ENCODE results near the gene RFC2.

The RFC2 gene

GRCh38 chr7:74254129-74254857, at the start of gene RFC2:
Gene RFC2, minus strand, starts transcription at chr7:74254399. Its CDS starts 16 bp downstream, at chr7:74254383.
- peak; percentile 63 for DNase-seq (ENCODE audit: low read depth, low spot score)
- peak within 1 kb of the TSS; percentile 76 for H3K27ac ChIP-seq

- no peak overlapping the region for H3K27ac ChIP-seq
- DNase-seq (ENCODE audit: low read depth, low spot score) = no peak
These were observed 48.6 kb upstream of the RFC2 start for GRCh38 chr7:74302745-74303221.

- no peak overlapping the region for H3K27ac ChIP-seq
- DNase-seq (ENCODE audit: low read depth, low spot score) = no peak
These were observed 46.7 kb upstream of the RFC2 start for GRCh38 chr7:74300926-74301325.

- no peak overlapping the region for H3K27ac ChIP-seq
- no peak for DNase-seq (ENCODE audit: low read depth, low spot score)
These were observed 45.2 kb upstream of the RFC2 start for GRCh38 chr7:74299401-74299800.

- H3K27ac ChIP-seq = no peak overlapping the region
- DNase-seq (ENCODE audit: low read depth, low spot score) = no peak
These were observed 43.5 kb upstream of the RFC2 start for GRCh38 chr7:74297516-74298233.

DNA sequence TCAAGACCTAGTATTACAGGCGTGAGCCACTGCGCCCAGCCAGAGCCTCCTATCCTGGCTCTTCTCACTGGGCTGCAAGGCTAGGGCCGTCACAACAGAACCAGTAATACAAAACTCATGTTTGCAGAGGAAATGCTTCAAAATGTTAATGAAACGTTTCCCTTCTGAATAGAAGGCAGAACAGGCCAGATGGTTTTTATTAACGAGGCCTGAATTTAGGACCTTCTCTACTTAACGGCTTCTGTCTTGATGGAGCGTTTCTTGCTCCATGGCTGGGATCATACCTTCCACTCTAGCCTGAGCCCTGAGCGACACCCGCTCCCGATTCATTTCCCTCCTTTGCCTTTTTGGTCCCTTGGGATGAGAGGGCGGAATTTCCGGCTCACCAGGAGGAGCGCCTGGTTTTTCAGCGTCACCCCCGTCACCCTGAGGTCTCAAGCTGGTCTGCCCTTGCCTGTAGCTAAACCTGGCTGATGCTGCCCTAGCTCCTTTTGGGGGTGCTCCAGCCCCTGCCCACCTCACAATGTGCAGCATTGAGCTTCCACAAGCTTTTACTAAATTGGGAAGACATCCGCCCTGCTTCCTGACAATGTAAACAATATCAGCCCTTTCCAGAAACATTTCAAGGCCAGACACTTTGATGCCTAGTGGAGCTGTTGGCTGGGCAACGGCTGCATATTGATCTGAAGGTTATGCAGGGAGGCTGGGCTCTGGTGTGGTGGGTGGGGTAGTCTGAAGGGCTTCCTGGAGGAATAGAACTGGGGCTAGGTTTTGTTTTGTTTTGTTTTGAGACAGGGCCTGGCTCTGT, 40.2 kb upstream of the RFC2 start:
- no peak overlapping the region for H3K27ac ChIP-seq
- DNase-seq (ENCODE audit: low read depth, low spot score) = no peak

GRCh38 chr7:74293577-74293908, 39.3 kb upstream of the RFC2 start:
- no peak overlapping the region for H3K27ac ChIP-seq
- DNase-seq (ENCODE audit: low read depth, low spot score) = no peak

DNA sequence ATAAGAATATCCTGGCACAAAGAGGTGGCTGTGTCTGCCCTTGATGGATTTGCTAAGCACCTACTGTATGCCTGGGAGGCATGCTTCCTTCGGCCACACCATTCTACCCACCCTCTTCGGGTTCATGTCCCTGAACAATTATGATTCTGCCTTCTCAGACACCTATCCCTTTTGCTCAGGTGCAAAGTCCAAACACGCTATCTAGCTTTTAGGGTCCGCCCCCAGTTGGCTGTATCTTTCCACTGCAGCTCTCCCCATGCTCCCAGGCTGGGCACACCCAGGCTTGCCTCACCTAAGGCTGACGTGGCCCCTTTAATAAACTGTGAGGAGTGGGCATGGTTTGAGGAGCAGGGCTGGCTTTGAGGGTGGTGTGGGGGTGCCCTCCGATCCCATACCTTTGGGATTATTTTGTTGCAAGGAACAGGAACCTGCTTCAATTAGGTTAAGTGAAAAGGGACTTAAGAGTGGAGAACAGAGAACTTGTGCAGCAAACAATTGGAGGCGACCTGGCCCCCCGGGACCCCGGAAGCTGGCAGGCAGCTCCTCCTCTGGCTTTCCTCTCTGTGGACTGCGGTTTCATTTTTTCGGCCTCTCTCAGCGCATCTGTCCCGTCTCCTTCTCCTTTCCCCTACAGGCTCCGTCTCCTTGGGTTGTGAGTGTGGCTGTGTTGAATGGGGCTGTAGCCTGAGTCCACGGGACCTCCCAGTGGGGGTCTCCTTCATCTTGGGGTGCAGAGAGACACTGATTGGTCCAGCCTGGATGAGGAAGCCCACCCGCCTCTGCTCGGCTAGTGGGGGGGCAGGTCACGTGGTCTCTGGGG, 38.8 kb upstream of the RFC2 start:
- no peak for DNase-seq (ENCODE audit: low read depth, low spot score)
- no peak overlapping the region for H3K27ac ChIP-seq

GRCh38 chr7:74291535-74291934, 37.3 kb upstream of the RFC2 start:
- DNase-seq (ENCODE audit: low read depth, low spot score) = no peak
- H3K27ac ChIP-seq = no peak overlapping the region

DNA sequence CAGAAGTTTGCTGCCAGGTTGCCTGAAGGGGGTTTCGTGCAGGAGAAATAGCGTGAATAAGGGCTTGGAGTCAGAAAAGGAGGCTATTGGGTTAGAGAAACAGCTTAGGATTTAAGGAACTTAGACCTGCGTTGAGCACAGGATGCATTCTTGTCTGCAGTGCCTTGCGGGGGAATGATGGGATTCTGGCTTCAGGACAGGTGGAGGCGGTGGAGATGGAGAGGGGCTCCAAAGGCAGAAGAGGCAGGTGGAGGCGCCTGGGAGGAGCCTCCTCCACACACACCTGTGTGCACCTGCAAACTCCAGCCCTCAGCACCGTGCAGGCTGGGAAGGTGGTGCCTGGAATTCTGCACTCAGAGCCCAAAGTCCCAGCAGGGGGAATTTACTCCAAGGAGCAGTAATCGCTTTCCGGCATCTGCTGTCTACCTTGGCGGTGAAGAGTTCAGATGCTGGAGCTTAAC, 36.8 kb upstream of the RFC2 start:
- H3K27ac ChIP-seq = no peak overlapping the region
- no peak for DNase-seq (ENCODE audit: low read depth, low spot score)

GRCh38 chr7:74290553-74290950, 36.4 kb upstream of the RFC2 start:
- no peak for DNase-seq (ENCODE audit: low read depth, low spot score)
- no peak overlapping the region for H3K27ac ChIP-seq

- no peak for DNase-seq (ENCODE audit: low read depth, low spot score)
- H3K27ac ChIP-seq = no peak overlapping the region
These were observed 35.7 kb upstream of the RFC2 start for GRCh38 chr7:74289659-74290552.

DNA sequence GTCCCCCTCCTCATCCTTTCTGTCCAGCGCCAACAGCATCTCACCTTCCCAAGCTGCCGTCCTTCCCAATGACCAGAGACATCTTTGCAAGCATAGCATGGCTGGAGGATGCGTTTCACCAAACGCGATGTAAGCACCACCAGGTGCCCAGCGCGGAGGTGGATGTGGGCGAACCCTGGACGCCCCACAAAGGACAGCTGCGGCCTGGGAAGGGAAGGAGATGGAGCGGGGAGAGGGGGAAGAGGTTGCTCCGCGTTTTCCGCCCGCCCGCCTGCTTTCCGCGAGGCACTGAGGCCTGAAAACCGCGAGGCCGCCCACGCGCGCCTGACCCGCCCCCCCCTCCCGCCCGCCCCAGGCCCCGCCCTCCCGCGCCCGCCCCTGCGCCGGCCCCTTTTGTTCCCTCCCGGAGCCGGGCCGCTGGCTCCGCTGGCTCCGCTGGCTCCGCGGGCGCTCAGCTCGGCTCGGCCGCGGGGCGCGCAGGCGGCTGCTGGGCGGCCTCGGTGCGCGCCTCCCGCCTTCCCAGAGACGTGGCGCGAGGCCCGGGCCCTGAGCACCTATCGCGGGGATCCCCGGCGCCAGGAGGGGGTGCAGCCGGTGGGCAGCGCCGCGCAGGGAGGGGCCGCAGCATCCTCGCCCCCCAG, 34.9 kb upstream of the RFC2 start, which contains the start of gene CLIP2:
CLIP2 (plus strand) TSS at position 390 of the 641 bp plus-strand sequence. CDS start 28,140 bp downstream, outside the sequence.
- no peak for DNase-seq (ENCODE audit: low read depth, low spot score)
- H3K27ac ChIP-seq = no peak within 1 kb of the TSS

DNA sequence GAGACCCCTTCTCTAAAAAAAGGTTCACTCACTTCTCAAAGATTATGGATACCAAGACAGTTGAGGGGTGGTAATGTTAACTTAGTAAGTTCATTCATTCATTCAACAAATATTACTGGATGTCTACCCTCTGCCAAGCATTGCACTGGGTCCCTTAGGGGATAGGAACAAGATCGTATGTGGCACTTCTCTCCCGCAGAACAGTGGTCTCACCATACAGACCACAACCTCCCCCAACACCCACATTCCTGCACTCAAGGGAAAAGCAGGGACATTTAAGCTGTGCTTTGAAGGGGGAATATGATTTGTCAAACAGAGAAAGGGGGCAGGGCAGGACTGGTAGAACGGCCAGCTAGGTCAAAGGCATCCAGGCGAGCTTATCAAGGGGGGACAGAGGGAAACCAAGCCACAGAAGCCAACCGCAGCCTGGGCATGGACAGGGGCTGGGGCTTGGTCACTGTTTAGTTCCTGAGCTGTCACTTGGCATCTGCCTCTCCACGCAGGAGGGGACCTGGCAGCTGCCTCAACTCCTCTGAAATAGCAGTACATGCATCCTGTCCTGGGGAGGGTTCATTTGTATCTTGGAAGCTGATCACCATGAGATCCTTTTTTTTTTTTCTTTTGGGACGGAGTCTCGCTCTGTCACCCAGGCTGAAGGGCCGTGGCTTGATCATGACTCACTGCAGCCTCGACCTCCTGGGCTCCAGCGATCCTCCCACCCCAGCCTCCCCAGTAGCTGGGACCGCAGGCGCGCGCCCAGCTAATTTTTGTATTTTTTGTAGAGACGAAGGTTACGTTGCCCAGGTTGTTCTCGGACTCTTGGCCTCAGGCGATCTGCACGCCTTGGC, 34.1 kb upstream of the RFC2 start:
- H3K27ac ChIP-seq = no peak overlapping the region
- DNase-seq (ENCODE audit: low read depth, low spot score) = no peak

DNA sequence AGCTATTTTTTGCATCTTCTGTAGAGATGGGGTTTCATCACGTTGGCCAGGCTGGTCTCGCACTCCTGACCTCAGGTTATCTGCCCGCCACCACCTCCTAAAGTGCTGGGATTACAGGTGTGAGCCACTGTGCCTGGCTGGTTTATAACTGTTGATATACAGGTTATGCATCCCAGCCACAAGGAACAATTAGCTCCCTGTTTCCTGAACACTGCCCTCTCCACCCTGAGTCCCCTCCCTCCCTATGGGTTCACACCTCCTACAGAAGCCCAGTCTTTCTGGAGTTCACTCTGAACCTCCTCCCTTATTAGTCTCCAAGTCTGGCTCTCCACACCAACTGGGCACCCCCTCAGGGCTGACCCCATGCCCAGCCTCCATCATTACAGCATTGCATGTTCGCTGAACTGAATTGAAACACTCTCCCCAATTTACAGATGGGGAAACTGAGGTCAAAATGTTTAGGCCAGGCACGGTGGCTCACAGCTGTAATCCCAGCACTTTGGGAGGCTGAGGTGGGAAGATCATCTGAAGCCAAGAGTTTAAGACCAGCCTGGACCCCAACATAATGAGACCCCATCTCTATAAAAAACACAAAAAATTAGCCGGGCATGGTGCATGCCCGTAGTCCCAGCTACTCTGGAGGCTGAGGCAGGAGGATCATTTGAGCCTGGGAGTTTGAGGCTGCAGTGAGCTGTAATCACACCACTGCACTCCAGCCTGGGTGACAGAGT, 33.3 kb upstream of the RFC2 start:
- no peak overlapping the region for H3K27ac ChIP-seq
- DNase-seq (ENCODE audit: low read depth, low spot score) = no peak

DNA sequence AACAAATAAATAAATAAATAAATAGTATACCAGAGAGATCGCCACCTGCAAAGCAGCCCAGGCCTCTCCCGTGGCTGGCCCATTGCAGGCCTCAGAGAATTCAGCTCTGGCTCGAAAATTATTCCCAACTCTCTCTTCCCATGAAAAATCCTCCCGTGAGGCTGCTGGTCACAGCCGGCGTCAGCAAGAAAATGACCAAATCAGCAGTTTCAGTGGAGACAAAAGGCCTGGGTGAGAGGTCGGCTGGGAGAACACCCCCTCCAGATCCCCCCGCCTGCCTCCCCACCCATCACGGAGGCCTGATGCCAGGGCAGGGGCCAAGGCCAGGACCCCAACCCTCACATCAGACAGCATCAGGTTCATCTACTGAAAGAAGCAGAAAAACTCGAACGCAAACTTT, 31.9 kb upstream of the RFC2 start:
- no peak overlapping the region for H3K27ac ChIP-seq
- no peak for DNase-seq (ENCODE audit: low read depth, low spot score)

- DNase-seq (ENCODE audit: low read depth, low spot score) = no peak
- H3K27ac ChIP-seq = no peak overlapping the region
These were observed 30.6 kb upstream of the RFC2 start for GRCh38 chr7:74284781-74285259.

All from epithelial cell of prostate (primary cell).